Cerebellar cortex (tissue), 1 donor: Measurements from ENCODE around the gene CGNL1.

ENCODE experiments used
- DNase-seq: peaks from one replicate; pipeline ENCODE4 v3.0.0-alpha.2; 2015; ENCODE audit warnings: low spot score

CGNL1 gene

GRCh38 chr15:57571725-57572124, 195.4 kb downstream of the CGNL1 start:
- DNase-seq, result no peak

GRCh38 chr15:57572468-57572867, 196.2 kb downstream of the CGNL1 start:
- no peak for DNase-seq

GRCh38 chr15:57573151-57573550, 196.8 kb downstream of the CGNL1 start:
- no peak for DNase-seq

GRCh38 chr15:57575363-57575762, 199.1 kb downstream of the CGNL1 start:
- DNase-seq, result no peak

- DNase-seq, result no peak
Observed at GRCh38 chr15:57578288-57578900, 202.1 kb downstream of the CGNL1 start.

- no peak for DNase-seq
Observed at GRCh38 chr15:57580428-57580827, 204.1 kb downstream of the CGNL1 start.

GRCh38 chr15:57580866-57581265, 204.6 kb downstream of the CGNL1 start:
- no peak for DNase-seq

GRCh38 chr15:57582090-57582489, 205.8 kb downstream of the CGNL1 start:
- no peak for DNase-seq

GRCh38 chr15:57583282-57583681, 207.0 kb downstream of the CGNL1 start:
- no peak for DNase-seq

- DNase-seq, result no peak
Observed at GRCh38 chr15:57583720-57584119, 207.4 kb downstream of the CGNL1 start.

- no peak for DNase-seq
Observed at GRCh38 chr15:57586661-57587424, 210.5 kb downstream of the CGNL1 start.

GRCh38 chr15:57589281-57589680, 213.0 kb downstream of the CGNL1 start:
- no peak for DNase-seq

- DNase-seq, result peak; percentile 59
Observed at GRCh38 chr15:57589754-57590153, 213.4 kb downstream of the CGNL1 start.

GRCh38 chr15:57591237-57591821, 215.0 kb downstream of the CGNL1 start:
- DNase-seq, result no peak

- DNase-seq, result no peak
Observed at GRCh38 chr15:57591822-57592367, 215.6 kb downstream of the CGNL1 start, which contains the start of gene MYZAP. Gene MYZAP (plus strand): TSS chr15:57591904. CDS start chr15:57592035, 131 bp downstream.

GRCh38 chr15:57592426-57592825, 216.1 kb downstream of the CGNL1 start:
- no peak for DNase-seq

- peak; percentile 45 for DNase-seq
Observed at GRCh38 chr15:57592836-57593420, 216.6 kb downstream of the CGNL1 start.

GRCh38 chr15:57594479-57594878, 218.2 kb downstream of the CGNL1 start:
- no peak for DNase-seq

GRCh38 chr15:57595011-57595866, 218.9 kb downstream of the CGNL1 start:
- no peak for DNase-seq

- DNase-seq, result no peak
Observed at GRCh38 chr15:57596301-57596855, 220.1 kb downstream of the CGNL1 start.

GRCh38 chr15:57596978-57597377, 220.7 kb downstream of the CGNL1 start:
- peak; percentile 99 for DNase-seq
